GM21447 (cell line): Measurements from ENCODE around the gene DERL2.

ENCODE experiments used
- ATAC-seq: cut with Tn5 transposase; IDR thresholded peaks from one replicate; pipeline ENCODE4 v1.9.1; 2021; ENCODE audit not compliant: unreplicated experiment

Gene DERL2

DNA sequence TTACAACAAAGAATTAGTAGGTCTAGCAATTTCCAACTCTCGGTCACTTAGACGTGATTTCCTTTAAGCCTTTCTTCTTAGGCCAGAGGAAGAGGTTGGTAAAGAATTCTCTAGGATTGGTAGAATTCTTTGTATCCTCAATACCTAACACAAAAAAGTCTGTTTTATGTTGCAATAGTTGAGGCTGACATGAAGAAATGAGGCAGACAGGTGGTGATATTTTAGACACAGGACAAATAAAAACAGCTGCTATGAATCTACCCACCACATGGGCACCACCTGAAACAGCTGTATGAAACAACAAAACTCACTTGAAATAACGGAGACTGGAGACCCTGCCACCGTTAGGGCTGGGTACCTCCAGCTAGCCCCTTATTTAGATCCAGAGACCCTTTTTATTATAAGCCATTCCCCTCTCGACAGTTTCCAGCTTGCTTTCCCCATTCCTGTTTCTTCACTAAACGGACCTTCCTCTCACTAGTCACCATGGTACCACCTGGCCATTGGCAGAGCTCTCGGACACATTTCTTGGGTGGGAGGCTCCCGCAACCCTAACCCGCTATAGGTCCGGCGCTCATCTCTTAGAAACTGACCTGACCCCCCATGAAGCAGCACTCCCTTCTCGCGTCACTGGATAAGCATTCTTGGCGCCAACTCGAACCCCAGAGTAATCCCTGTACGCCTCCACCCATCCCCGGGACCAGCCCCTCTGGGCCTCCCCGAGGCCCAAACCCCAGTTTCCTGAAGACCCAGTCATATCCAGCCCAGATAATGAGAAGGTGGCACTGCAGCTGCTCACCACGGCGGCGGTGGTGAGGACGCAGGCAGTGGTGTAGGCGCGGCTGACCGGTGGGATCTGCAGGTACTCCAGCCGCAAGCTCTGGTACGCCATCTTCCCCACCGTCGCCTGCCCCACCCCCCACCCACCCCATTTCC, at the start of gene DERL2:
Gene DERL2 (minus strand): TSS at position 909 of the 936 bp plus-strand sequence. CDS start 17 bp downstream, at position 892.
- ATAC-seq, result peak; percentile 5

DNA sequence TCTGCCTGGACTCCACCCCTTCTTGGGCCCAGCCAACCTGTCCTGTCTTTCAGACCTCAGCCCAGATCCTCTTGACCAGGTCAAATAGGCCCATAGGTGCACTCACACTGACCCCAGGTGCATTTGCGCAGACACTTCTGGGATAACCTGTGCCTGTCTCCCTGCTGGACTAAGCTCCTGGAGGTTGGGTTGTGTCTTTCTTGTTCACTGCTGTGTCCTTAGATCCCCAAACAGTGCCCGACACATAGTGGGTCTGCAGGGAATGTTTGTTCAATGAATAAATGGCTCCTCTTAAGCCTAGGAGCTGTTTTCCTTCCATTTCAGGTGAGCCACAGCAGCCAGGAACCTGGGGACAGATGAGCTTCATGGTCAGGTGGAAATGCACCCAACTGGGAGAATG, 49.5 kb upstream of the DERL2 start:
- no peak for ATAC-seq

- ATAC-seq, result no peak
Observed at GRCh38 chr17:5533486-5534315, 47.7 kb upstream of the DERL2 start.

GRCh38 chr17:5532581-5532980, 46.6 kb upstream of the DERL2 start:
- no peak for ATAC-seq

GRCh38 chr17:5531085-5531418, 45.1 kb upstream of the DERL2 start:
- ATAC-seq, result no peak

- ATAC-seq, result no peak
Observed at GRCh38 chr17:5530265-5531084, 44.5 kb upstream of the DERL2 start.

- ATAC-seq, result no peak
Observed at GRCh38 chr17:5527601-5528250, 41.7 kb upstream of the DERL2 start.

DNA sequence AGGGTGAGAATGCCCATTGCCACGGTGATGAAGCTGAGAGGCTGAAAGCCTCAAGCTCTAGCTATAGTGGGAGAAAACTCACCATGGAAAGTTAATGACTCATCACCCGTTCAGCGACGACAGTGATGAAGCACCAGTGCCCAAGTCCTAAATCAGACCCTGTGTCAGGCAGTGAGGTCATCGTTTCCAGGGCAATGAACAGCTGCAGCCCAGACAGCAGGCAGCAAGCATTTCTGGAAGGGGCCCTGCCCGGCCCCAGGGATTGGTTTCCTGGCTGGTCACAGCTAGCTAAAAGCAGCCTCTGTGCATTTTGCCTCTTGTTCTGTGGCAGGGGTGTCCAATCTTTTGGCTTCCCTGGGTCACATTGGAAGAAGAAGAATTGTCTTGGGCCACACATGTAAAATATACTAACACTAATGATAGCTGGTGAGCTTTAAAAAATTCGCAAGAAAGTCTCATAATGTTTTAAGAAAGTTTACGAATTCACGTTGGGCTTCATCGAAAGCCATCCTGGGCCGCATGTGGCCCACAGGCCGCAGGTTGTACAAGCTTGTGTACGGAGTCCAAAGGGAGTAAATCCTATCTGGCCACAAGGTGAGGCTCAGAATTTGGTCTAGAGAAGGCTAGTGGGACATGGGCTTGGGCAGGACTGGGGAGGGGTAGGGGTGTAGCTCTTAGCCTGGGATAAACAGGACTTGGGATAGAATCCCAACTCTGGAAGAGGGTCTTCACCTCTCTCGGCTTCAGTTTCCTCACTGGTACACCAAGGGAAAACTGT, 41.0 kb upstream of the DERL2 start:
- no peak for ATAC-seq

DNA sequence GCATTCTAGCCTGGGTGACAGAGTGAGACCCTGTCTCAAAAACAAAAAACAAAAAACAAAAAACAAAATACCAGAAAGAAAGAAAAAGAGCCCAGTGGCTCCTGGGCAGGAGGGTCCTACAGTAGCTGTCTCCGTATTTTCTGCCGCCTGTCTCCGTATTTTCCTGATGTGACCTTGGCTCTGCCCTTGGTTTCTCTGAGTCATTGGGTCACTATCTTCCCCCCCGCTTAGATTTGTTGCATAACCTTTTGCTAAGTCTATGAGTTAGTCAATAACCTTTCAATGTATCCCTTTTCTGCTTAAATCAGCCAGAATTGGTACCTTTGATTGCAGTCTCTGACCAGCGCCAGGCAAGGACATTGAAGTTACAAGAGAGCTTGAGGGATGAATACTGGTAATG, 37.3 kb upstream of the DERL2 start:
- ATAC-seq, result no peak

- ATAC-seq, result no peak
Observed at GRCh38 chr17:5522476-5522875, 36.5 kb upstream of the DERL2 start.

DNA sequence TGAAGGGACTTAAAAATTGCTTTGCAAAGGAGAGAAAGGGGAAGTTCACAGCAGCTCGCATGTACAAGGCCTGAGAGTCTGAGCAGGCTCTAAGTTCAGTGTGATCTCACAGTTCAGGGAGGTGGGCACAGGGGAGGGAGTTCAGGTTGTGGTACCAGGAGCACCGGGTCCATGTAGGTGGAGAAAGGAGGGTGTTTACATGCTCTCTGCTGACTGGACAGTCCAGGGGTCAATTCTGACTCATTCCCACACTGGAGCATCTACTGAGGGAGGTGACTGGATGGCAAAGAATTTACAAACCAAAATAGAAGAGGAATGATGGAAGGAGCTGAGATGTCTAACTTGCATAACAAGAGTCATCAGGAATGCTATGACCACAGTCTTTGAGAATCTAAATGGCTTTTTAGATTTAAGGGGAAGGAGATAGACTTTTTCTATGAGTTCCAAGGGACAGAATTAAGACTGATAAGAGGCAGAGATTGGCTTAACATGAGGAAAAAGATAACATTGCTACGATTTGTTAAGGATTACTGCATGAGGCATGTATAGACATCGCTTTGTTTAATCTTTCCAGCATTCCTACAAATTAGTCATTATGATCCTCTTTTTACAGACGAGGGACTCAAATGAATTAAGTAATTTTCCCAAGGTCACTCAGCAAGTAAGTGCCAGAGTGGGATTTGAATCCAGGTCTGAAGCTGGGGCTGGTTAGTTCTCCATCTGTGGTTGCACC, 30.2 kb upstream of the DERL2 start:
- no peak for ATAC-seq

GRCh38 chr17:5514976-5515375, 29.0 kb upstream of the DERL2 start:
- ATAC-seq, result no peak

GRCh38 chr17:5513628-5514027, 27.6 kb upstream of the DERL2 start:
- ATAC-seq, result no peak

- ATAC-seq, result no peak
Observed at GRCh38 chr17:5511401-5512225, 25.6 kb upstream of the DERL2 start.

- no peak for ATAC-seq
Observed at GRCh38 chr17:5510771-5511170, 24.8 kb upstream of the DERL2 start.

DNA sequence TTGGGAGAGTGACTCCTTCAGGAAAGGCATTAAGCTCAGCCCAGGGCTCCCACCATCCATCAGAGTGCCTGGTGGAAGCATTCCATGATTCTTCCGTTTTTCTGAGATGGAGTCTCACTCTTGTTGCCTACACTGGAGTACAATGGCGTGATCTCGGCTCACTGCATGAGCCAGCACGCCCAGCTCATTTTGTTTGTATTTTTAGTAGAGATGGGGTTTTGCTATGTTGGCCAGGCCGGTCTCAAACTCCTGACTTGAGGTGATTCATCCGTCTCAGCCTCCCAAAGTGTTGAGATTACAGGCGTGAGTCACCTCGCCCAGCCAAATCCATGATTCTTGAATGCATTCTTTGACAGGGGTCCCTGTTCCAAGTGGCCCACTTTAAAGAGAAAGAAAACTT, 23.5 kb upstream of the DERL2 start:
- ATAC-seq, result no peak

GRCh38 chr17:5508810-5509209, 22.8 kb upstream of the DERL2 start:
- ATAC-seq, result no peak

GRCh38 chr17:5506307-5506706, 20.3 kb upstream of the DERL2 start:
- no peak for ATAC-seq
